ENCODE results near the gene KHDRBS1. TPM values are rescaled to one million over a fixed set of nuclear protein-coding genes. Genes with fewer than 3 reads are reported as not detected.

The KHDRBS1 gene
- total and polyA plus RNA-seq, 2 of the 13 experiments (the other 11 are each of a cell fraction or from before 2014, with no cell fraction given) = 25.1 to 39.0 TPM

GRCh38 chr1:32073299-32074229 lies 59.9 kb downstream of the KHDRBS1 start (continued):
- no peak for TF ChIP-seq ZBTB39 (CRISPR knock-in tag; IDR thresholded peaks at IDR 0.05)
- TF ChIP-seq ZNF782 (CRISPR knock-in tag; IDR thresholded peaks at IDR 0.05; ENCODE audit: borderline replicate concordance) = 0 out of 2 replicates have a peak, but pooled peaks have one; percentile 3
- no peak for TF ChIP-seq ZNF781 (CRISPR knock-in tag; IDR thresholded peaks at IDR 0.05; ENCODE audit: borderline replicate concordance, not compliant biosample characterization)
- TF ChIP-seq POGK (CRISPR knock-in tag; conservative IDR thresholded peaks at IDR 0.05) = 0 out of 2 replicates have a peak, but pooled peaks have one; percentile 56
- TF ChIP-seq BATF2 (CRISPR knock-in tag; IDR thresholded peaks at IDR 0.05) = 0 out of 2 replicates have a peak, but pooled peaks have one; percentile 13
- no peak for TF ChIP-seq ZNF577 (CRISPR knock-in tag; IDR thresholded peaks at IDR 0.05; ENCODE audit: borderline replicate concordance, low read depth)
- no peak for TF ChIP-seq TBX2 (CRISPR knock-in tag; IDR thresholded peaks at IDR 0.05; ENCODE audit: borderline replicate concordance)
- TF ChIP-seq SIN3A (IDR thresholded peaks at IDR 0.05; ENCODE audit: borderline replicate concordance, low read depth, low read length) = 0 out of 2 replicates have a peak, but pooled peaks have one; percentile 7
- no peak for TF ChIP-seq TCF12 (IDR thresholded peaks at IDR 0.05)
- TF ChIP-seq TCF12 (CRISPR knock-in tag; IDR thresholded peaks at IDR 0.05) = no peak
- no peak for TF ChIP-seq WIZ (CRISPR knock-in tag; IDR thresholded peaks at IDR 0.05)
- no peak for TF ChIP-seq HMG20A (CRISPR knock-in tag; IDR thresholded peaks at IDR 0.05; ENCODE audit: borderline replicate concordance)
- TF ChIP-seq POGZ (CRISPR knock-in tag; IDR thresholded peaks at IDR 0.05) = no peak; the same call in 1 of the 2 replicates
- peak; percentile 33; the same call in 1 of the 2 replicates for TF ChIP-seq ZNF317 (CRISPR knock-in tag; IDR thresholded peaks at IDR 0.05)
- TF ChIP-seq GATAD2A (CRISPR knock-in tag; IDR thresholded peaks at IDR 0.05) = no peak
- TF ChIP-seq SRF (IDR thresholded peaks at IDR 0.05; ENCODE audit: low read depth, low read length) = no peak
- TF ChIP-seq CTCF (CRISPR knock-in tag; IDR thresholded peaks at IDR 0.05) = peak; percentile 74
- no peak for TF ChIP-seq TOE1 (CRISPR knock-in tag; IDR thresholded peaks at IDR 0.05)
- no peak for TF ChIP-seq THRA (CRISPR knock-in tag; IDR thresholded peaks at IDR 0.05; ENCODE audit: borderline replicate concordance)
- no peak for TF ChIP-seq ZNF546 (CRISPR knock-in tag; conservative IDR thresholded peaks at IDR 0.05)
